Measurements from ENCODE around the gene GBP5. TPM values are rescaled to one million over a fixed set of nuclear protein-coding genes. Genes with fewer than 3 reads are reported as not detected.

Gene GBP5
- total RNA-seq, 4 donors from 2014 or later: 0.13 to 0.65 (median 0.34) TPM

GRCh38 chr1:89262643-89263042 lies 10.0 kb downstream of the GBP5 start:
- TF ChIP-seq POLR2A (IDR thresholded peaks at IDR 0.05) (no peak), CTCF (IDR thresholded peaks at IDR 0.05) (no peak)
- 13 to 21% methylated on average over 2 of the region's 2 CpGs for WGBS, 2 donors
- no peak for DNase-seq (ENCODE audit: low spot score in 2 of 2)
- intact Hi-C loops (cut with DNase I; ENCODE audit: low total_unique reads): no loop called here
- no peak overlapping the region for H3K4me3 ChIP-seq (ENCODE audit: low read depth, poor library complexity, severe bottlenecking)

GRCh38 chr1:89261926-89262515 lies 10.6 kb downstream of the GBP5 start:
- 17 to 23% methylated on average over 6 of the region's 6 CpGs for WGBS, 2 donors
- DNase-seq (ENCODE audit: low spot score in 2 of 2): no peak
- H3K4me3 ChIP-seq (ENCODE audit: low read depth, poor library complexity, severe bottlenecking): no peak overlapping the region
- intact Hi-C loops (cut with DNase I; ENCODE audit: low total_unique reads): no loop called here
- TF ChIP-seq CTCF (IDR thresholded peaks at IDR 0.05) (no peak), POLR2A (IDR thresholded peaks at IDR 0.05) (no peak)

GRCh38 chr1:89260566-89261255 lies 11.9 kb downstream of the GBP5 start:
- TF ChIP-seq CTCF (IDR thresholded peaks at IDR 0.05) (no peak), POLR2A (IDR thresholded peaks at IDR 0.05) (no peak)
- intact Hi-C loops (cut with DNase I; ENCODE audit: low total_unique reads): no loop called here
- no peak overlapping the region for H3K4me3 ChIP-seq (ENCODE audit: low read depth, poor library complexity, severe bottlenecking)
- DNase-seq (ENCODE audit: low spot score in 2 of 2): no peak
- 28 to 34% methylated on average over 5 of the region's 5 CpGs for WGBS, 2 donors

GRCh38 chr1:89260042-89260441 lies 12.6 kb downstream of the GBP5 start:
- intact Hi-C loops (cut with DNase I; ENCODE audit: low total_unique reads): no loop called here
- no peak overlapping the region for H3K4me3 ChIP-seq (ENCODE audit: low read depth, poor library complexity, severe bottlenecking)
- WGBS, 2 donors: 88 to 91% methylated on average over 4 of the region's 4 CpGs
- no peak for TF ChIP-seq POLR2A (IDR thresholded peaks at IDR 0.05)
- no peak for TF ChIP-seq CTCF (IDR thresholded peaks at IDR 0.05)
- no peak for DNase-seq (ENCODE audit: low spot score in 2 of 2)

GRCh38 chr1:89259283-89259971 lies 13.2 kb downstream of the GBP5 start:
- no peak for TF ChIP-seq CTCF (IDR thresholded peaks at IDR 0.05)
- TF ChIP-seq POLR2A (IDR thresholded peaks at IDR 0.05): no peak

More at GRCh38 chr1:89259283-89259971, 13.2 kb downstream of the GBP5 start:
- 71 to 72% methylated on average over 11 of the region's 11 CpGs for WGBS, 2 donors
- intact Hi-C loops (cut with DNase I; ENCODE audit: low total_unique reads): no loop called here
- no peak overlapping the region for H3K4me3 ChIP-seq (ENCODE audit: low read depth, poor library complexity, severe bottlenecking)
- DNase-seq (ENCODE audit: low spot score in 2 of 2): no peak
